ENCODE data around the gene ADGRG3. TPM values are rescaled to one million over a fixed set of nuclear protein-coding genes. Genes with fewer than 3 reads are reported as not detected.

ADGRG3 gene
- total RNA-seq, 1 experiment from 2014 or later = not detected

DNA sequence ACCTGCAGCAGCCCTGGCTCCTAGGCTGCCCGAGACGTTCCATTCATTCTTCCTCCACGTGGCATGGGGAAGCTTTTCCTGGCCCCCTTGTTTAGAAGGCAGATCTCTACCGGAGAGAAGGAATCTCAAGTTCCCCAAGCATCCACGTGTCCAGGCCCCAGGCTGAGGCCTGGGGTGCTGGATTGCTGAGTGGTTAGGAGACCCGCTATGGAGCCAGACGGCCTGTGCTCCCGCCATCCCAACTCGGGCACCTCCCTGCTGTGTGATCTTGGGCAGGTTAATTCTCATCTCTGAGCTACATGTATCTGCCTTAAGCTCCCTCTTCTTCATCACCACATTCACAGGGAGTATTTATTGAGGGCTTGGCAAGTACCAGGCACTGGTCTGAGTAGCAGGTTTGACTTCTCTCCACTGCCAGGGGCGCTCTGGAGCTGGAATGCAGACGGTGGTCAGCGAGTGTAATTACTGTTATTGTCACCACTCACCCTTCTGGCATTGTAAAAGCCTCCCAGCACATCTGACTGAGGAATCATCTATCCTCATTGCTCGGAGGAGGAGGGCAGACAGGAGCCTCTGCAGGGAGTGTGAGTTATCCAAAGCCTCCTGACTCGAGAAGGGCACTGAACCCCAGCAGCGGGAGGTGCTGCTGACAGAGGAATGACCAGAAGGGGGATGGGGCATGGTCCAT is 40.8 kb upstream of the ADGRG3 start:
- ChIA-PET POLR2A (no interaction called here), RAD21 (ENCODE audit: low non-redundant PET in 1 of 2, low total read pairs in 2 of 2, uncharacterized antibody in 2 of 2, unreplicated experiment in 2 of 2) (no interaction called here), CTCF (interaction anchor here (0.9 to 1.2 kb wide), 2 partner anchors 22 to 36 kb away, joined by 3 to 4 read pairs; no protein-coding TSS in a partner anchor)
- Histone ChIP-seq H3K9ac (ENCODE audit: low read length) (peak overlapping the region; percentile 28; the same call in 1 of the 2 replicates), H3K4me1 (ENCODE audit: control insufficient read depth in 1 of 2, insufficient read depth in 2 of 2, low read length in 2 of 2) (peaks cover 45 to 61% of the 10 kb centered on the region in 2 experiments), H3K4me2 (ENCODE audit: low read length) (peak overlapping the region; percentile 76), H3K4me3 (replicated peaks in 1 of 2; ENCODE audit: low read depth in 1 of 2, low read length in 2 of 2) (no peak overlapping the region), H3K27ac (ENCODE audit: low read depth, low read length) (no peak overlapping the region), H3K9me2 (ENCODE audit: insufficient read depth) (no peaks in the 10 kb centered on the region), H3K27me3 (ENCODE audit: insufficient read depth, low read length) (no peaks in the 10 kb centered on the region), H3K36me3 (ENCODE audit: control insufficient read depth in 1 of 2, insufficient read depth in 2 of 2, low read length in 2 of 2) (no peaks in the 10 kb centered on the region), H3K9me3 (ENCODE audit: control insufficient read depth in 1 of 2, insufficient read depth in 1 of 2, low read depth in 1 of 2, low read length in 2 of 2) (no peaks in the 10 kb centered on the region), H4K20me1 (ENCODE audit: insufficient read depth) (no peaks in the 10 kb centered on the region), H2AFZ (ENCODE audit: low read depth, low read length, poor library complexity, severe bottlenecking) (no peak overlapping the region), H3K79me2 (ENCODE audit: insufficient read depth, low read length) (no peaks in the 10 kb centered on the region)
- TF ChIP-seq POLR2AphosphoS5 (IDR thresholded peaks at IDR 0.05; ENCODE audit: low read depth, low read length) (no peak), RAD21 (IDR thresholded peaks at IDR 0.05; ENCODE audit: low read depth) (no peak), EGR1 (IDR thresholded peaks at IDR 0.05; ENCODE audit: low read depth) (no peak), SIN3A (IDR thresholded peaks at IDR 0.05; ENCODE audit: low read depth) (no peak), CTCF (IDR thresholded peaks at IDR 0.05 in 2 of 3, conservative IDR thresholded peaks at IDR 0.05 in 1 of 3; ENCODE audit: borderline replicate concordance in 1 of 3, insufficient read depth in 1 of 3, low read depth in 2 of 3, low read length in 2 of 3) (peak in 1 of 3 experiments; percentile 27; a peak in 2 of 6 replicates)
- TF ChIP-seq, protein P1, sequence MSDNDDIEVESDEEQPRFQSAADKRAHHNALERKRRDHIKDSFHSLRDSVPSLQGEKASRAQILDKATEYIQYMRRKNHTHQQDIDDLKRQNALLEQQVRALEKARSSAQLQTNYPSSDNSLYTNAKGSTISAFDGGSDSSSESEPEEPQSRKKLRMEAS (IDR thresholded peaks at IDR 0.05) = no peak
- DNase-seq (ENCODE audit: low read depth, low spot score) (no peak), ATAC-seq (peak; percentile 24; the same call in 1 of the 2 replicates)
- no TSS peak for BruUV-seq (replicated peaks)
- intact Hi-C loops (cut with micrococcal nuclease) = no loop called here

Data from HCT116 (cell line).